Measurements from ENCODE around the gene HSPB6.

DNA sequence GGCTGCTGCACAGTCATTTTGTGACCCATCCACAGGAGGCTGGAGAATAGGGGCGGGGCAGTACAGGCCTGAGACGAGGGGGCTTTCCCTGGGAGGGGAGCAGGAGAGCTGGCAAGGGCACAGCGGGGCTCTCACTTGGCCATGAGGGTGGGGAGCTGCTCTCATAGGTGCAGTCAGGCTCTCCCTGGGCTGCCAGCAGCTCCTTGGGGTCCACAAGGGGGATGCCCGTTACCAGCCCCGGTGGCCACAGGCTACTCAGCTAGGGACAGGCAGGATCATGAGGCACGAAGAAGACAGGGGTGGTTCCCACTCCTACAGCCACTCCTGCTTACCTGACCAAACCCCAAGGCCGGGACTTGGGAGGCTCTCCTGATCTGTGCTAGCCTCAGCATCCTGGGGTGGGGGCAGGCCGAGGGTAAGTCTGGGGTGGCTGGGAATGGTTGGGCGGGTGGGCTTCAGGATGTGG is 35.0 kb upstream of the HSPB6 start:
- TF ChIP-seq CTCF (IDR thresholded peaks at IDR 0.05), result no peak
- TF ChIP-seq NFIC (IDR thresholded peaks at IDR 0.05; ENCODE audit: borderline replicate concordance), result no peak
- TF ChIP-seq REST (IDR thresholded peaks at IDR 0.05; ENCODE audit: low read depth, low read length), result no peak
- TF ChIP-seq EZH2phosphoT487 (IDR thresholded peaks at IDR 0.05; ENCODE audit: borderline replicate concordance, low read depth), result no peak
- TF ChIP-seq EP300 (IDR thresholded peaks at IDR 0.05; ENCODE audit: borderline replicate concordance in 1 of 2, low read depth in 1 of 2, low read length in 1 of 2), result no peak
- no peak for TF ChIP-seq GABPA (IDR thresholded peaks at IDR 0.05; ENCODE audit: low read depth)
- TF ChIP-seq NRF1 (IDR thresholded peaks at IDR 0.05; ENCODE audit: low read depth, low read length), result no peak
- TF ChIP-seq YY1 (IDR thresholded peaks at IDR 0.05; ENCODE audit: low read depth), result no peak
- TF ChIP-seq FOSL2 (IDR thresholded peaks at IDR 0.05; ENCODE audit: borderline replicate concordance, low read depth), result no peak
- no peak for TF ChIP-seq RCOR1 (IDR thresholded peaks at IDR 0.05; ENCODE audit: low read length)
- no peak for TF ChIP-seq FOXJ3 (CRISPR knock-in tag; IDR thresholded peaks at IDR 0.05)
- TF ChIP-seq, protein P1, sequence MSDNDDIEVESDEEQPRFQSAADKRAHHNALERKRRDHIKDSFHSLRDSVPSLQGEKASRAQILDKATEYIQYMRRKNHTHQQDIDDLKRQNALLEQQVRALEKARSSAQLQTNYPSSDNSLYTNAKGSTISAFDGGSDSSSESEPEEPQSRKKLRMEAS (IDR thresholded peaks at IDR 0.05; ENCODE audit: low read depth), result no peak
- no peak for TF ChIP-seq USF2 (IDR thresholded peaks at IDR 0.05; ENCODE audit: borderline replicate concordance, low read depth, low read length)

Data from SK-N-SH (cell line).